HL-60/S4 treated with retinoic acid at 250 ng/mL for 4 days and 3 days (cell line): Measurements from ENCODE around the gene KBTBD4.

Experiments
- in situ Hi-C: fragments of 300-500 bp; cut with MboI; formaldehyde crosslinking; loops from 2 replicates; pipeline ENCODE4 v1.7.0; 2022; ENCODE audit warnings: low sequenced_read_pairs

The KBTBD4 gene

DNA sequence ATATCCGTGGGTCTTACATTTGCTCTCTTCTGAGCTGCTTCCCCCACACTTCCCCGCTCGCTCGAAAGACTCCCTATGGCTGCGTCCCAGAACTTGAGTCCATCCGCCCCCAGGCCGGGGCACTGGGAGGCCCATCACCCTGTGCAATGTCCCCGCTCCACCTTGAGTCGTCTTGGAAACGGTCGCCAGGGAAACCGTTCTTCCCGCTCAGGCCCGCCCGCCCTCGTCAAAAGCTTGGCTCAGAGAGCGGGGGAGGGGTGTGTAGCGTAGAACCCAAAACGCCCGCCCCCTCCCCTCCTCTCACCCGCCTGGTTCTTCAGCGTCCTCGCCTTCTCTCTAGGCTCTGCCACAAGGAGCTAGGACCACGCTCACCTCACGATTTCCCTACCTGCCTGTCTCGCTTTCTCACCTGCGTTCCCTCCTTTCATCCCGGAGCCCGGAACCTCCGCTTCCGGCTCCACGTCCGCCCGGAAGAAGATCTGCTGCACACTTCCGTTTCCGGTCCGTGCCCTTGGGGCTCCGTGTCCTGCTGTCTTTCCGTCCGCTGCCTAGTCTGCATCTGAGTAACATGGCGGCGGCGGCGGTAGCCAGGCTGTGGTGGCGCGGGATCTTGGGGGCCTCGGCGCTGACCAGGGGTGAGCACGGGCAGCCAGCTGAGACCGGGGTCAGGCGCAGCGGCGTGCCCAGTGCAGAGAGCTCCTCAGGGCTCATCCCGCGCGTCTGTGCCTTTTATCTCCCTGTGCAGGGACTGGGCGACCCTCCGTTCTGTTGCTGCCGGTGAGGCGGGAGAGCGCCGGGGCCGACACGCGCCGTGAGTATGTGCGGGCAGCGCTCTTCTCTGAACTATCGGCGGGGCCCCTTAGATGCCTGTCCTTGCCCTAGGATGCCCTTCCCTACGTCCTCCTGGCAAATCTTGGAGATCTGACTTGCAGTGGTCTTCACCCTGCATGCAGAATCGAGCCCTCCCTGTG is at the start of gene KBTBD4, which contains the start of gene NDUFS3:
Gene KBTBD4, minus strand, starts transcription at position 447 of the 971 bp plus-strand sequence. Its CDS starts 19 bp downstream, at position 428.
Gene NDUFS3, plus strand, starts transcription at position 551 of the 971 bp plus-strand sequence. Its CDS starts 18 bp downstream, at position 569.
- in situ Hi-C loops = no loop called here

DNA sequence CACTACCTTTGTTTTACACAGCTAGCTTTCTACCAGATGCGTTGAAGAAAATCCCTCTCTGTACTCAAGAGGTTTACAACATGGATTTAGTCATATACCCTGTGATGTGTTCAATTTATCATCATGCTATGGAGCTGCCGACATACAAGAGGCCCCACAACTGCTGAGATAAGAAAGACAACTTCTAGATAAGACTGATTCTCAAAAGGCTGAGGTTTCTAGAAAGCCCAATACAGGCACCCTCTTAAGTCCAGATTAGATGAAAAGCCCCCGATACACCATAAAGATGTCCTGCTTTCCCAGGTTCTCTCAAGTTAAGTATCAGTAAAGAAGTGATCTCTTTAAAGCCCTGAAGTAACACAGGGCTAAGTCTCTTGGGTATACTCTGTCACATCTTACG is 49.3 kb upstream of the KBTBD4 start:
- in situ Hi-C loops = no loop called here

DNA sequence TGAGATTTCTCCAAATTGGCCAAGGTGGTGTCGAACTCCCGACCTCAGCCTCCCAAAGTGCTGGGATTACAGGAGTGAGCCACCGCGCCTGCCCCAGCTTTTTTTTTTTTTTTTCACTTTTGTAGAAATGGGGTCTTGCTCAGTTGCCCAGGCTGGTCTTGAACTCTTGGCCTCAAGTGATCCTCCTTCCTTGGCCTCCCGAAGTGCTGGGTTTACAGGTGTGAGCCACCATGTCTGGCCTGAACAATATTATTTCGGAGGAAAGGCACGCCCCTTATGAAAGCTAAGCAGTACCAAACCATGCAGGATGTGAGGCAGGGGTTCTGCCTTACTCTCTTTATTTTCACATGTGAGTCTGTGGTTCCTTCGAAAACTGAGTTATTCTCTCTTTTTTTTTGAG is 47.5 kb upstream of the KBTBD4 start:
- in situ Hi-C loops = no loop called here

DNA sequence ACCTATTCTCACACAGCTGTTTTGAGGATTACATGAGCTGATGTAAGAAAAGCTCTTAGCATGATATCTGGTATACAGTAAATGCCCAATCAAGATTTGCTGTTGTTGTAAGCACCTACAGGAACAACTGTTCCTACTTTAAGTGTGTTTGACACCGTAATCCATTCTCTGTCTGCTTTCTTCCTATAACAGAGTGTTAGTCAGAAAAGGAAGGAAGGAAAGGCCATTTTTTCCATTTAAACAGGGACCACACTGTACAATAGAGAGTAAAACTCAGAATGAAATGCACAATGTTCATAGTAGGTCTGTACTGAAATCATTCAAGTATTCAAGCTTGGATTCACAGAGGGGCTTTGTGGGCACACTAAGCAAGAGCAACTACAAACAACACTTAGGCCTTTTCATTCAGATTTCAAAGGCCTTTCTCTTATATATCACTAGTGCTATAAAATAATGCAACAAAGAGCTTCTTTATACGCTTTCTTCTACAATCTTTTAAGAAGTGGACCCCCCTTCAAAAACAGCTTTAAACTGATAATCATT is 42.1 kb upstream of the KBTBD4 start:
- in situ Hi-C loops = no loop called here

DNA sequence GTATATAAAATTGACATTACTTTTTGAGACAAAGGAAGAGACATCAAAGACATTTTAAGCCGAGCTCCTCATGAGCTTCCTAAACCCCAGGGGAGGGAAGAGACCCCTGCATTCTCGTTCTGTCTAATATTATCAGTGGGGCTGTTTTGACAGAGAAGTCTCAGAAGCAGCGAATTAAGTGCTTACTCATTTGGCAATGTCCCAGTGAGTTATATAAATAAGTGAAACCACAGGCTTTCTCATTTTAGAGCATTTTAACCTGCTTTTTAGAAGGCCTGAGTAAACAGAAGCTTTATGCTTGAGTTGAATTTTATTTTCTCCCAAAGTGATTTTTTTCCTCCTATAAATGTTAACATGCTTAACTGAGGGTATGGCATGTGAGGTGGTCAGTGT is 38.6 kb upstream of the KBTBD4 start:
- in situ Hi-C loops = no loop called here

DNA sequence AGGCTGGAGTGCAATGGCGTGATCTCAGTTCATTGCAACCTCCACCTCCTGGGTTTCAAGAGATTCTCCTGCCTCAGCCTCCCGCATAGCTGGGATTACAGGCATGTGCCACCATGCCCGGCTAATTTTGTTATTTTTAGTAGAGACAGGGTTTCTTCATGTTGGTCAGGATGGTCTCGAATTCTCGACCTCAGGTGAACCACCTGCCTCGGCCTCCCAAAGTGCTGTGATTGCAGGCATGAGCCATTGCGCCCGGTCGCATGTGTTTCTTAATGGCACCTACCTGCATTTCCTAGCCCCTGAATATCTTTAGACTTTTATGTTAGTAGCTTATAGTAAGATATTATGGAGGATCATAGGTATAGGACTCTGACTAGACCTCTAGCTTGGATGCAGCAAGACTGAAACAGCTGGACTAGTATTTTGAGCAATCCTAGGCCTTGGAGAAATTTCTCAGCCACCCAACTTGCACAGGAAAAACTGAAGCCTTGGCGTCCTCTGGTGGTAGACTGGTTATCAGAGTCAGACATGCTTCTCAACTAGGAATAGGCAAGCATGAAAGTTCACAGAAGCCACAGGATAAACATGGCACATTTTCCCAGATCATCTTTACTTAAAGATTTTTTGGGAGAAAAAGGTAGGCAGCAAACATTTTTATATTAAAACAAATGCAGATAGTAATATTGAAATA is 38.1 kb upstream of the KBTBD4 start:
- in situ Hi-C loops = no loop called here

DNA sequence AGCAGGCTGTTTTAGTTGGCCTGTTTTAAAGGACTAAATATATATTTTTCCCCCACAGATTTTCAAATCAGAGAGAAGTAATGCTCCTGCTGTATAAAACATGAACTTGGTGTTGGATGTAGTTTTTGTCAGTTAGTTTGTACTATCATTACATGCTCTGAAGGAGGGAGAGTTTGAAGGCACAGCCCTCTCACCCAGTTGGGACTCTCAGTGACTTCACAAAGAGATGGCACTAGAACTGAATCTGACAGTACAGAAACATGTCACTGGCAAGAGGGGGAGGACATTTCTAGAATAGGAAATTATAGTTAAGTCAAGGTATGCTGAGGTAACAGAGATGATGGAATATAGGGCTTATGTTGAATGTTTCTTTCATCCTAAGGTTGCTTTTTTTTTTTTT is 36.5 kb upstream of the KBTBD4 start:
- in situ Hi-C loops = no loop called here

DNA sequence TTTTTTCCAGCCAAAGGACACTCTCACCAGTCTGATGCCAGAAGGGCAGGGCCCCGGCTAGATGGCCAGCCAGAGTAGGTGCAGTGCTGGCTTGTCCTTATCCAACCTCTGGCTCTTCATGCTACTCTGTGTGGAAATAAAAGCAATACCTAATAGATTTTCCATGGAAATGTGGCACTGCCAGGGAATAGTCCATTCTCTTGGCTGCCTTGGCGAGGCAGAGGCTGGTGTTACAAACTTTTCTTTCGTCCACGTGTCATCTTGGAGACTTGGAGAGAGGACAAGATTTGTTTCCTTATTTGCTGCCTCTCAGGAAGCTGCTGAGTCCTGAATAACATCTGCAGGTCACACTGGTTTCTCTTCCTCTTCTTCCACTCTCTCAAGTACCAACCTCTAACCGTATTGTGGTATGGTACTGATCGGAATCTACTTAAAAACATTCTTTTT is 32.6 kb upstream of the KBTBD4 start:
- in situ Hi-C loops = no loop called here

DNA sequence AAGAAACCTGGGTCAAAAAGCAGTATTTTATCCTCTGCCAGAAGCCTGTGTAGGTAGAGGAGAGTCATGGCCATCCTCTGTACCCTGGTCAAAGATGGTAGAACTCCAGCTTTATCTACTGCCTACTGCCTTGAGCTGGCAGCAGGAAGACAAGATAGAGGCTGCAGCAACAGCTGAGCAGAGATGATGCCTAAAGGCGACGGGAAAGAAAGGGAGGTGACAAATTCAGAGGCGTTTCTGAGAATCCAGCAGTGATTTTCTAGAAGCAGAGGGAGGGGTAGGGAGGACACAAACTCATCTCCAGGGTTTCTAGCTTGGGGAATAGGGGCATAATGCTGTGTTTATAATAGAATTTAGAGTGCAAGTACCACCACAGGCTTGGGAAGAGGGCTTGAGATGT is 30.9 kb upstream of the KBTBD4 start:
- in situ Hi-C loops = no loop called here

DNA sequence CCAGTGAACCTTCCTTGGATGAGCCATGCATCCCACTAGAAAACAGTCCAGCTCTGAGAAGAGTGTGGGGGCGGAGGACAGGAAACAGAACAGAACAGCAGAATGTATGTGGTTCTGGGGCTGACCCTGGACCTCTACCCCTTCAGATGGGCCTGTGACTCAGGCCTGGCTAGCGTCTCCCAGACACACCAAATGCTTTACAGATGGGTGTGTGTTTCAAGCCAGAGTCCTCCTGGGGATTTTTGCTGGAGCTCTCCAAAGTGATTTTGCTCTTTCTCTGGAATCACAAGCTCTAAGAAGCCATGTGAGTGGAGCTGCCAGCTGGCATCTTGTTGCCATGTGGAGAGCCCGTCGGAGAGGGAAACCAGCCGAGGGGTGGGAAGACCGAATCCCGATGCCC is 28.6 kb upstream of the KBTBD4 start:
- in situ Hi-C loops = no loop called here

DNA sequence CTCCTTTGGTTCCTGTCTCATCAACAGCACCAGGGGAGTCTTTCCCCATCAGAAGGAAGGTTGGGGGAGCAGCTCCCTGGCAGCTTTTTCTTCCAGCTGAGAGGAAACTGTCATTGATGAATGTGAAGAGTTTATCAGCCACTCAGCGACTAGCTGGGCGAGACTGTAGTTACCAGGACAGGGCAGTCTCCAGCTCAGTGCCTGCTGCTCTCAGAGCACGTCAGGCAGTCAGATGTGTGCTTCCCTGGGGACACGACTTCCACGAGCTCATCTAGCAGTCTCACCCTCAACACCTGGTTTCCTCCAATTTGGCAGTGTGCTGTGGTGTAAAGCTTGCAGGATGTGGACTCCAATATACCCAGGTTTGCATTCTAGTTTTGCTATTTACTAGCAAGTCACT is 28.0 kb upstream of the KBTBD4 start:
- in situ Hi-C loops = no loop called here

DNA sequence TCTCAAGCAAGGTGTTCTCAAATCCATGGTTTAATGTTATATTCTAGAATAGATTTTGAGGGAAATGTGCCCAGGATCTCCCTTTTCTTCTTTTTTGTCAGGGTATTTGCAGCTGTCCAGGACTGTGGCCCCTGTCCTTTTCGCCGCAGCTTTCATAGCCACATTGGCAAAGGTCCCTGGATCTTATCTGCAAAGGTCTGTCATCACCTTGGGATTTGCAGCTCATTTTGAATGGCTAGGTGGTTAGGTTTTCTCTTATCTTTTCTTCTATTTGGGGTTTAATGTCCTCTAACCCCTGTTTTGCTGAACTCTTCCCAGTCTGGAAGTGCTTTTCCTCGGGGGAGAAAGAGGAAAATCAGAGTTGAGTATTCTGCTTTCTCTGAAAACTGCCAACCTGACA is 27.2 kb upstream of the KBTBD4 start:
- in situ Hi-C loops = no loop called here

DNA sequence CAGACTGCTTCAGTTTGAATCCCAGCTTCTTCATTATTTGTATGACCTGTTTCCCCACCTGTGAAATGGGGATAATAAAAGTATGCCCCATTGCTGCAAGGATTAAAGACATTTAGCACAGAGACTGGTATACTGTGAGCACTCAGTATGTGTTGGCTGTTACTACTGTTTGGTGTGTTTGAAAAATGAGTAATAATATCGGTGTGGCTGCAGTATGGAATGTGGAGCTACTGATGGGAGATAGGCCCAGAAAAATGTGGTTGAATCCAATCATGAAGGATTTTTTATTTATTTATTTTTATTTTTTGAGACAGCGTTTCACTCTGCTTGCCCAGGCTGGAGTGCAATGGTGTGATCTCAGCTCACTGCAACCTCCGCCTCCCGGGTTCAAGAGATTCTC is 24.5 kb upstream of the KBTBD4 start:
- in situ Hi-C loops = no loop called here

DNA sequence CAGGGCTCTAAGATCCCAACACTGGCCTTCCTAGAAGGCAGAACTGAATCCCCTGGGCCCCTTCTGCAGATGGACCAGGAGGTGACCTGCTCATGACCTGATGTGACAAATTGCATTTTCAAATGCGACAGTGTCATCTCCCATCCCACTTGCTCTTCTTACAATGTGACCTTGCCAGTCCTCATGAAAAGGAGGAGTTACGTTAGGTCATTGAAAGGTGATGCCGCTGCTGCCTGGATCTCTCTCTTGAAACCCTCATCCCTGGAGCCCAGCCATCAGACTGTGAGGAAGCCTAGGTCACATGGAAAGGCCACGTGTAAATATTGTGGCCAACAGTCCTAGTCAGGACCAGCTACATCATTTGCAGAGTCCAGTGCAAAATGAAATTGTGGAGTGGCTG is 21.1 kb upstream of the KBTBD4 start:
- in situ Hi-C loops = no loop called here

DNA sequence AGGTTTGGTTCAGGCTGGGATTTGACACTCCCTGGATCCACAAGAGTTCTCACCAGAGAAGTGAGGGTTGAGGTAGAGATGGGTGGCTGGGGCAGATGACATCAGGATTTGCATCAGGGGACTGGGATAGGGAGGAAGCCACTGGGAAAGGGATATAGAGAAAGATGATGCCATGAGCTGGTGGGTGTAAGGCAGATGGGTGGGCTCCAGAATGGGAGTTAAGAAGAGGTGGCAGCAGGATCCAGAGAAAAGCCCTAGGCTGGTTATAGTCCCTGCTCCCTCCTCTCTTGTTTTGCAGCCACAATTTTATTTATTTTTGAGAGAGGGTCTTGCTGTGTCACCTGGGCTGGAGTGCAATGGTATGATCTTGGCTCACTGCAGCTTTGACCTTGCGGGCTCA is 17.2 kb upstream of the KBTBD4 start:
- in situ Hi-C loops = no loop called here

DNA sequence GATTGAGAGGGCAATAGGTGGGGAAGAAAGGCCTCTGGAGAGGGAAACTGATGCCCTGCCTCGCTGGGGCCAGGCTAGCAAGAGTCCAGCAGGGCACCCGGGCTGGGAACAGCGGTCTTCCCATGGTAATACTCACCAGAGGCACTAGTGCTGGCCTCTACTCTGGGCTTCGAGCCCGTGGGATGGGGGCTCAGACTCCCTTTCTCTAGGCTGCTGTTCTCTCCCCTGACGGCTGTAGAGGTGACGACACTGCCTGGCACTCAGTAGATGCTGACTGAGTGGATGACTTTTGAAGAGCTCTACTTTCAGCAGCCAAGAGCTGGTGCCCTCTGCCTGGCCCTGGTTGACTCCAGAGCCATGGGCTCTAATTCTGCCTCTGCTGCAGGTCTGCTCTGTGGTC is 16.3 kb upstream of the KBTBD4 start:
- in situ Hi-C loops = no loop called here

DNA sequence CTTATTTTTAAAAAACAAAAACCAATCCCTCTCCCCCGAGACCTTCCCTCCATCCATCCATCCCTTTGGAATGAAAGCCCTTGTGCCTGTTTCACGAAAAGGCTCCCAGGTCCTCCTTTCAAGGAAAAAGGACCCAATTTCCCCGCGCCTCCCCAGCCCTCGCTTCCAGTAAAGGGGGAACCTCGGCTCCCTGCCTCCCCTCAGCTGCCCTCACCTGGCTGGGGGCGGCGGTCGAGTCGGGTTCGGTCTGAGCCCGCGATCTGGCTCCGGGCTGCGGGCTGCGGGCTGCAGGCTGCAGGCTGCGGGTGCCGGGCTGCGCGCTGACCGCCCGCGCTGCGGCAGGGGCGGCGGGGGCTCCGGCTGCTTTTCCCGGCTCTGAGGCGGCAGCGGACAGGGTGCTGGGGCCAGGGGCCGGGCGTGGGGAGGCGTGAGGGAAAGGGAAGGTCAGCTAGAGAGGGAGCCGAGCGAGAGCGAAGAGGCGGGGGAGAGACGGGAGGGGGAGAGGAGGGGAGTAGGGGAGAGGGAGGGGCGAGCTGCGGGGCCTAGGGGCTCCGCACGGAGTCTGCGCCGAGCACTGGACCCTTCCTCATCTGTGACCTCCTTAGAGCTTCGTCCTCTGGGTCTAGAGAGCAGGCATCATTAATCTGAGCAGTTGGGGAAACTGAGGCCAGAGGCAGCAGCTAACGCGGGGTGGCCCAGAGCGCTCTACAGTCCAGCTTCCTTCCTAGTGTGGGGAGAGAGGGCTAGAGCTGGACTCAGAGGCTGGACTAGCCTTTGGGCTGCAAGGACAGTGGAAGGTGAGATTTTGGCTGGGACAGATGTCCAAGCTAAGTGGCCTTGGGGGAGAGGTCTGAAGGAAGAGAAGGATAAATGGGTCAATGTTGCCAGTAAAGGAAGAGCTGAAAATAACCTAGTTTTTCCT is 15.4 kb upstream of the KBTBD4 start, which contains the start of gene C1QTNF4:
Gene C1QTNF4, minus strand, starts transcription at position 478 of the 922 bp plus-strand sequence. CDS start 3,601 bp downstream, outside the sequence.
- in situ Hi-C loops = no loop called here

DNA sequence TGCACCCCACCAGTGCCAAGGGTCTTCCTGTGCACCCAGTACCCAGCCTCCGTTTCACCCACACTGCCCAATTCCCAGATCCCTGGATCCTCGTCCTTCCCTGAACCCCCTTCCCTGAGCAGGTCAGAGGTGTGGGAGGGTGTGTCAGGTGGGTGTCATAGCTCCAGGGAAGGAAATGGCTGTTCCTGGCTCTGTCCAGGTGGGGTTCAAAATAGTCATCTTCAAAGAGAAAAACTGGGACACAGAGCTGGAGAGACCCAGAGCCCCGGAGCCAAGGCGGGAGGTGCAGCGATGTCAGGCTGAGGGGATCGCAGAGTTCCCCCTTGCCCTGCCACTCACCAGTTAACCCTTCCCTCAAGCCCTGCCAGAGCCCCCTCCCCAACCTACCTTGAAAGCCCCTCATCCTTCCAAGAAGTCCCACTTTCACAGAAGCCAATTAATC is 14.7 kb upstream of the KBTBD4 start:
- in situ Hi-C loops = no loop called here

DNA sequence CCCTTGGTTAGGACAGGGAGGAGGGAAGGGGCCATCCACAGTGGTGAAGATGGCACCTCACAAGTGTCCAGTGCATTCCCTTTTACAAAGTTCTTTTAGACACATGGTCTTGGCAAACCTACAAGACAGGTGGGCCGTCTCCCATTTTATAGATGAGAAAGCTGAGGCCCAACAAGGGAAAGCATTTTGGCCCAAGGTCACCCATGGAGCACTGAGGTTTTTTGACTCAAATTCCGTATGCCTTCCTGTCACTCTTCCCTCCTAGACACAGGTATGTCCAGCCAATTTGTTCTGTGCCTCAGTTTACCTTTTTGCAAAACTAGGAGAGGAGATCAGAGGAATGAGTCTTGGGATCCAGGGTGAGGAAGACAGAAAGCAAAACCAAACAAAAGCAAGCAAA is 14.2 kb upstream of the KBTBD4 start:
- in situ Hi-C loops = no loop called here

DNA sequence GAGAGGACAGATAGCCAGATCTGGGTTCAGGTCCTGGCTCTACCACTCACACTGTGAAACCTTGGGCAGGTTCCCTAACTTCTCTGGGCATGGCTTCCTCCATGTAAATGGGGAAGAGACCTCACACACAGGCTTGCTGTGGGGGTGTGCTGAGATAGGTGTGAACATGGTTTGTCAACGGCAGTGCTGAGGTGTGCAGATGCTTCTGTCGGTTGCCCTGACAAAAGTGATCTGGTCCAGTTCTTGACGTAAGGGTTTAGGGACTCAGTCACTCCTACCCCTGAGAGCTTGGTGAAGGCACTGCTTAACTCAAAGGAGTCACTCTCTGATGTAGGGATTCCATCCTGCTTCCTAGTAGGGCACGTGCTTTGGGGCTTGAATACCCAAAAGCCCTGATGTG is 13.5 kb upstream of the KBTBD4 start:
- in situ Hi-C loops = no loop called here
